ENCODE data around the gene DTNB.
"Not testable (repeated sequence)": the region's sequence is repeated elsewhere in the genome, so short reads cannot be mapped to it uniquely, and the experiment has no call there.

Gene DTNB

DNA sequence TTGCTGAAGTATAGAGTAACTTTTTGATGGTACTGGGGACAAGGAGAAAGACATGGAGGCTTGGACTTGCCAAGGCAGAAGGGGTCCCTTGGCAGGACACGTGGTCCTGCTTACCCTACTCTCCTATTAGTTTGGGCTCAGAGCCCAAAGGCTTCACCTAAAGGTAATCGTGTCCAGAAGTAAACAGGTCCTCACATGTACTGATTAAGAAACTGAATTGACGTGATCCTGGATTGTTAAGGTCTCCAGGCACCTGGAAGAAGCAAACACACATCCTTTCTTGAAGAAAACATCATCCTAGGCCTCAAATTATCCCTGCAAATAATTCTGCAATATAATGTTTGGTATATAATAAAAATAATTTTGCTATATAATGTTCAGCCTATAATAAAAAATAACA lies 50.0 kb downstream of the DTNB start:
- DNase-seq (ENCODE audit: low spot score), result no peak

DNA sequence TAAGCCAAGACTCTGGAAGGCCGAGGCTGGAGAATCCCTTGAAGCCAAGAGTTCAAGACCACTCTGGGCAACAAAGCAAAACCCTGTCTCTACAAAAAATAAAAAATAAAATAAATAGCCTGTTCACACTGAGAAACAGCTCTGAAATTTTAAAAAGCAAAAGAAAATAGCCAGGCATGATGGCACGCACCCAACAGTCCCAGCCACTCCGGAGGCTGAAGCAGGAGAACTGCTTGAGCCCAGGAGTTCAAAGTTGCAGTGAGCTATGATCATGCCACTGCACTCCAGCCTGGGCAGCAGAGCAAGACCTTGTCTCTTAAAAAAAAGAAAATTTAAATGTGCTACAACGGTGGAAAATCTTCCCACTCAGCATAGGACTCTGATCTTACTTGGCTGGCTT lies 52.7 kb downstream of the DTNB start:
- no peak for DNase-seq (ENCODE audit: low spot score)

GRCh38 chr2:25620077-25620476 lies 53.3 kb downstream of the DTNB start:
- no peak for DNase-seq (ENCODE audit: low spot score)

GRCh38 chr2:25619185-25619584 lies 54.2 kb downstream of the DTNB start:
- no peak for DNase-seq (ENCODE audit: low spot score)

- DNase-seq (ENCODE audit: low spot score), result peak; percentile 21
These were observed 54.7 kb downstream of the DTNB start for GRCh38 chr2:25618676-25619075.

DNA sequence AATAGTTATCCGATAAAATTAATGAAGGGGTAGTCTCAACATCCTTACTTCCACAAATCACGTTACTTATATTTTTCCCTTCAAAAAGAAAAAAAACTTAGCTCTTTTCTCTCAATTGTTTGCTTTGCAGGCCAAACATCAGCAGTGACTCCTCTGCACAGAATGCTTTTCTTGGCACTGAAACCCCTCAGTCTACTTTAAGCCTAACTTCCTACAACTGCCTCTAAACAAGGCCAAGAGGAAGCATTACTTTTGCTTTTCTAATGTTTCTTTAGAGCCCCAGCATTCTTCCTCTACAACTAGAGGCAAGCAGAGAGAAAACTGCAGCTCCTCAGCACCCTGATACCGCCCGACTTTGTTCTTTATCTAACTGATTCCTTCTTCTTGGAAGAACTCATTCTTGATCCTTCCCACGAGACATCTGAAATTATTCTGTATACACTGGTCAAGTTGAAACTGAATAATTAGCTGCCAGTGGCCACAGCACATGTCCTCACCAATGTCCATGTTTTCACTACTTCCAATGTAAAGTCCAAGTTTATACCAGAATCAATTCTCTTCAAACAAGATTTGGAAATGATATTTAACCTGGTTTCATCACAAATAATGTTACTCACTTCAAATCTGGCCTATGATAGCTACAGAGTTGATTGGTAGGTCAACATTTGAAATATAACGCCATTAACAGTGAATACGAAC lies 55.3 kb downstream of the DTNB start:
- peak; percentile 77 for DNase-seq (ENCODE audit: low spot score)

GRCh38 chr2:25615920-25616319 lies 57.5 kb downstream of the DTNB start:
- no peak for DNase-seq (ENCODE audit: low spot score)

GRCh38 chr2:25615386-25615785 lies 58.0 kb downstream of the DTNB start:
- DNase-seq (ENCODE audit: low spot score), result no peak

- no peak for DNase-seq (ENCODE audit: low spot score)
These were observed 58.7 kb downstream of the DTNB start for GRCh38 chr2:25614711-25615110.

DNA sequence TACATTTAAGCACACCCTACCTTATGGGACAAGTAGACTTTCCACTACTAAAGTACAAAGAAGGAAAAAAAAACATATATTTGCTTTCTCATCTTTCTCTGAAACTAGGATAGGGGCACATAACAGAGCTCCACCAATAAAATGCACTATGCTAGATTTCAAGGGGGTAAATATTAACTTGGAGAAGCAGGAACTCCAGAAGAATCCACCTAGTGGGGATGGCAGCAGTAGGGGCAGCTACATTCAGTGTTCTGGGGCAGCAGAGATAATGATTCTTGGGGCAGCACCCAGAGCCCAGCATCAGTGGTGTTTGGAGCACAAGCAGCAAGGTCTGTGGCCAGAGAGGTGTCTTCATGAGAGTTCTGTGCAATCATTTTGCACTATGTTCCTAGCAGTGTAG lies 64.7 kb downstream of the DTNB start:
- no peak for DNase-seq (ENCODE audit: low spot score)

GRCh38 chr2:25606892-25607291 lies 66.5 kb downstream of the DTNB start:
- DNase-seq (ENCODE audit: low spot score), result peak; percentile 24

DNA sequence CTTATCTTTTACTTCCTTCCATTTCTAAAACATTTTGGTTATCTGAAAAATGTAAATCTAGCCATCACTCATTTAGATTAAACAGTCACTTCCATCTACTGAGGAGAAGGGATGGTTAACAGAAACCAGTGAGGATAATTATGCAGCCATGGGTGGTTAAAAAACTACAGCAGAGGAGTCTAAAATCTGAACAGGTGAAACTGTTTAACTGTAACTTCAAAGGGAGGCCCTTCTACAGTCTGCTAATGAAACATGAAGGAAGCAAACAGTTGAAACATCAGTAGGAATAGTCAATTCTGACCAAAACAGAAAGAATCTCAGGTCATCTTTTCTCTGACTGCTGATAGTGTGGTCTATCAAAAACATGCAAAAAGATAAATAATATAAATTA lies 71.0 kb downstream of the DTNB start:
- DNase-seq (ENCODE audit: low spot score), result no peak

DNA sequence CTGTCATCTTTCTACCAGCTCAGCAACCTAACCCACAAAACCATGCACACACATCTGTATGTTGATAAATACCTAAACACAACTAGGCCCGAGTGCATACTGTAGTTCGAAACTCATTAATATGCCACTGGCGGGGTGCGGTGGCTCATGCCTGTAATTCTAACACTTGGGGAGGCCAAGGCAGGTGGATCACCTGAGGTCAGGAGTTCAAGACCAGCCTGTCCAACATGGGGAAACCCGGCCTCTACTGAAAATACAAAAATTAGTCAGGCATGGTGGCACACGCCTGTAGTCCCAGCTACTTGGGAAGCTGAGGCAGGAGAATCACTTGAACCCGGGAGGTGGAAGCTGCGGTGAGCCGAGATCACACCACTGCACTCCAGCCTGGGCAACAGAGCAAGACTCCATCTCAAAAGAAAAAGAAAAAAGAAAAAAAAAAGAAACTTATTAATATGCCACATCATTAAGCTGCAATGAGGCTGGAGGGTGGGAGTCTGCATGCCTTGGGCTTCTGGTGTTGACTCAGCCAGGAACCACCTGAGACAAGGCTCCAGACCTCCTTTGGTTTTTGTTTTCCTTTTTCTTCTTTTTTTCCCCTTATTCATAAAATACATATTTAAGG lies 71.6 kb downstream of the DTNB start:
- not testable (repeated sequence) for DNase-seq (ENCODE audit: low spot score)

GRCh38 chr2:25598911-25599310 lies 74.5 kb downstream of the DTNB start:
- DNase-seq (ENCODE audit: low spot score), result no peak

DNA sequence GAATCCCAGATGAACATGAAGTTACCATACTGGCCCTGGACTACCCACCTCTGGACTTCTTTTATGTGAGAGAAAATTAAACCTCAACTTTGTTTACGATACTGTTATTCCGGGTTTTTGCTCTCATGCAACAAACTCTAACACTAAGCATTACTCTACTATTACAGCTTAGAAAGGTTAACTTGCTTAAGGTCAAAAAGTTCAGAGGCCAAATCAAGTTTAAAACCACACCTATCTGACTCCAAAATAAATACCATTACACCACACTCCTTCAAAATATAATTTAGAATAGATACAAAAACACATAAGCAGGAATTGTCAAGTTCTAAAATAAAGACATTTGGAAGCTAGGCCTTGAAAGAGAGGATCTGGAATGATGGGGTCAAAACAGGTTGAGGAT lies 75.0 kb downstream of the DTNB start:
- no peak for DNase-seq (ENCODE audit: low spot score)

DNA sequence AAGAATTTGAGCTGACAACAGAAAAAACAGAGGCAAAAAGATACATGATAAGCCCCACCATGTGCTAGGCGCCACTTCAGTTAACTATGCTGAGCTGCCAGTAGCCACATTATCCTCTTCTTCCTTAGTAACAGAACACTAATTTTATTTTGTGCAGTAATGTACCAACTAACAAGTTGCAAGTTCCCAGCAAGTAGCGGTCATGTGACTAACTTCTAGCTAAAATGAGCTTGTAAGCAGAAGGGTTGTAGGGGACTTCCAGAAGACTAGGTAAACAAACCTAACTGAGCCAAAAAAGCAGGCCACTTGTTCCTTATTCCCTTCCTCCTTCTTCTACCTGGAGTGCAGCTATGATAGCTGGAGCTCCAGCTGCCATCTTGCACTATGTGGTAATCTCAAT lies 75.5 kb downstream of the DTNB start:
- no peak for DNase-seq (ENCODE audit: low spot score)

DNA sequence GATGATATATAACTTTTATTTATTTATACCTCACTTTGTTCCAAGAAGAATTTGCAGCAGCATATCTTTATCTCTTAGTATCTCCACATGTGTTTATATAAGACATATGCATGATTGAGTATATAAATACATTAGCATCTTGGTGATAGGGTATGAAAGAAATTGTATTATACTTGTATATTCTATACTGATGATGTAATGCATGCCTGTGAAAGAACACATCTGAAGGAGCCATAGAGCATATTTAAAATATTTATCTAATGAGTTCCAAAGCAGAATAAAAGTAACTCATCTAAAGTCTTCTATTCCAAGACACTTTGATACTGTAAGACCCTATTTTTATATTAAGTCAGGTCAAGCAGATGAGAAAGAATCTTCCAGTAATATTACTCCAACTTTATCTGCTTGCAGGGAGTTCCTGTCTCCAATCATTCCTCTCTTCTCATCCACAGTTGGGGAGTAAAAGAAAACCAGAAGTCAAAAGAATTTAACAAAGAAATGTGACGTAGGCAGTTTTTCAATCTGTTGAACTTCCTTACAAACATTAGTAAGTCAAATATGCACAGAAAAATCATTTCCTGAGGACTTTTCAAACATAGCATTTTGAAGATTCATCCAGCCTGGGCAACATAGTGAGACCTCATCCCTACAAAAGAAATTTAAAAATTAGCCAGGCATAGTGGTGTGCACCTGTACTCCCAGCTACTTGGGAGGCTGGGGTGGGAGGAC lies 76.7 kb downstream of the DTNB start:
- DNase-seq (ENCODE audit: low spot score), result no peak

- DNase-seq (ENCODE audit: low spot score), result no peak
These were observed 78.0 kb downstream of the DTNB start for GRCh38 chr2:25595393-25595792.

GRCh38 chr2:25594991-25595390 lies 78.4 kb downstream of the DTNB start:
- DNase-seq (ENCODE audit: low spot score), result no peak

DNA sequence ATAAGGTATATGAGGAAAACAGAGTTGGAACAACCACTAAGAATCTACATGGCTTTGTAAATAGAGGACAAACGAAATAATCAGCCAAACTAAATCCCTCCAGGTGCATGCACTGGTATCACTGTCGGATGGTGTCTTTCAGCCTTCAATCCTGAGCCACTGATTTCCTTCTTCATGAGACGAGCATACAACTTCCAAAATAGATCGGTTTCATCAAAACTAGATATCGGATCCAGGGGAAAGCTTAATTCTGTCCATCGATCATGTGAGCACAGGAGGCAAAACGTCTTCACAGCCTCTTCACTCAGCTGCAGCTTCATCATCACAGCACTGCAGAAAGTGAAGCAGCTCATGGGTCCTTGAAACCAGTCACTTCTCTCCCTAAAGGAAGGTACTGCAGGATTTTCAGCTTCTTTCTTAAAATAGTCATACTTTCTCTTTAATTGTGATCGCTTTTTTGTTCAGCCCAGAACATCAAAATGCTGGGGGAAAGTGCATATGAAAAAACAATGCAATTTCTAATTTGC lies 80.5 kb downstream of the DTNB start:
- no peak for DNase-seq (ENCODE audit: low spot score)

- DNase-seq (ENCODE audit: low spot score), result no peak
These were observed 82.4 kb downstream of the DTNB start for GRCh38 chr2:25590921-25591505.

GRCh38 chr2:25589676-25590205 lies 83.6 kb downstream of the DTNB start:
- DNase-seq (ENCODE audit: low spot score), result no peak

DNA sequence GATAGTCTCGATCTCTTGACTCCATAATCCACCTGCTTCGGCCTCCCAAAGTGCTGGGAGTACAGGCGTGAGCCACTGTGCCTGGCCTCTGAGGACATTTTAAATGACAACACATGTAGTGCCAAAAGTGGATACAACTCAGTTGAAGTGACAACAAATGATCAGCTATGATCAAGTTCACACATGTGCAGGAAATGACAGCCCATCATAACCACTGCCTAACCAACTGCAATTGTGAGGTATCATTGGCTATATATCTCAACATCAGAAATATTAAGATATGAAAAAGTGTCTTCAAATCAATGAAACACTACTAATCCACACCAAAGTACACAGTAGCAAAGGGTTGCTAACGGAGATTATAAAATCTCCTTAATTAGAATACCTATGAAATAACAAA lies 84.8 kb downstream of the DTNB start:
- no peak for DNase-seq (ENCODE audit: low spot score)

Data from AG08396 (cell line).